H1 (cell line): Measurements from ENCODE around the gene RPS18. TPM values are rescaled to one million over a fixed set of nuclear protein-coding genes. Genes with fewer than 3 reads are reported as not detected.

Experiments
- CTCF ChIA-PET: fragments of 300-600 bp; sonication (Branson Sonifier 250); formaldehyde crosslinking; loops from one replicate; lab custom pipeline; 2021; ENCODE audit not compliant: partially characterized antibody; lab: Charles Lee
- POLR2A ChIA-PET: fragments of 300-600 bp; sonication (Branson Sonifier 250); formaldehyde crosslinking; loops from one replicate; lab custom pipeline; 2021; ENCODE audit warnings: inconsistent platforms; ENCODE audit not compliant: partially characterized antibody; lab: Charles Lee
- DNase-seq, 2 experiments: peaks; one replicate each; pipeline versions ENCODE4 v3.0.0 to v3.0.0-alpha.2; 2010 to 2022; ENCODE audit warnings: low spot score in 2 of 2, low read depth in 1 of 2, mixed read lengths in 1 of 2
- FAIRE-seq: peaks from 2 replicates; lab custom pipeline; 2011; peaks lifted over from hg19 to GRCh38; lab: Jason Lieb, UNC
- H2AFZ ChIP-seq: 2 replicates; pipeline ENCODE4 v1.8.1; 2012; ENCODE audit warnings: low read length, inconsistent platforms
- H2AK5ac ChIP-seq: 2 replicates; pipeline ENCODE4 v1.6.1; 2013; ENCODE audit warnings: low read depth, low read length
- H2BK120ac ChIP-seq: replicated peaks from 2 replicates; pipeline ENCODE3; 2013; ENCODE audit warnings: low read depth, low read length, inconsistent platforms
- H2BK12ac ChIP-seq: 2 replicates; pipeline ENCODE4 v1.6.1; 2013; ENCODE audit warnings: low read depth, low read length
- H2BK15ac ChIP-seq: 2 replicates; pipeline ENCODE4 v1.6.1; 2013; ENCODE audit warnings: low read length
- H2BK20ac ChIP-seq: 2 replicates; pipeline ENCODE4 v1.6.1; 2013; ENCODE audit warnings: low read length
- H2BK5ac ChIP-seq: 2 replicates; pipeline ENCODE4 v1.6.1; 2013; ENCODE audit warnings: low read depth, low read length
- H3K14ac ChIP-seq: 2 replicates; pipeline ENCODE4 v1.6.1; 2013; ENCODE audit warnings: inconsistent platforms; ENCODE audit not compliant: insufficient read length
- H3K18ac ChIP-seq: 2 replicates; pipeline ENCODE4 v1.6.1; 2013; ENCODE audit warnings: low read length; ENCODE audit errors: extremely low read depth
- H3K23ac ChIP-seq: 2 replicates; pipeline ENCODE4 v1.6.1; 2013; ENCODE audit warnings: inconsistent platforms; ENCODE audit not compliant: insufficient read length
- H3K23me2 ChIP-seq: 2 replicates; pipeline ENCODE4 v1.6.1; 2013; ENCODE audit warnings: low read depth, low read length
- H3K27ac ChIP-seq: 2 replicates; pipeline ENCODE4 v1.6.1; 2011; ENCODE audit warnings: low read depth, low read length, inconsistent platforms
- H3K27me3 ChIP-seq, 4 experiments: replicated peaks in 1 of 4; 1 replicate in 1 of 4; 2 replicates in 3 of 4; pipeline versions ENCODE4 v1.6.1 to v1.8.1; 2011 to 2013; ENCODE audit warnings: low read length in 3 of 4, mild to moderate bottlenecking in 3 of 4, inconsistent platforms in 2 of 4, mixed read lengths in 2 of 4, moderate library complexity in 1 of 4; ENCODE audit not compliant: control insufficient read depth in 3 of 4, insufficient read depth in 3 of 4; ENCODE audit errors: extremely low read depth in 1 of 4
- H3K36me3 ChIP-seq, 4 experiments: 2 replicates each; pipeline versions ENCODE4 v1.6.1 to v1.8.1; 2011 to 2013; ENCODE audit warnings: mild to moderate bottlenecking in 4 of 4, low read length in 3 of 4, moderate library complexity in 2 of 4, control low read depth in 1 of 4, inconsistent platforms in 1 of 4; ENCODE audit not compliant: insufficient read depth in 4 of 4, control insufficient read depth in 2 of 4
- H3K4ac ChIP-seq: replicated peaks from 2 replicates; pipeline ENCODE3; 2013; ENCODE audit warnings: low read length, low read depth, mixed read lengths, inconsistent platforms; ENCODE audit not compliant: insufficient read length
- H3K4me1 ChIP-seq, 4 experiments: replicated peaks in 1 of 4; 1 replicate in 1 of 4; 2 replicates in 3 of 4; pipeline versions ENCODE4 v1.6.1 to v1.8.1; 2011 to 2013; ENCODE audit warnings: low read length in 3 of 4, inconsistent platforms in 2 of 4, mixed read lengths in 1 of 4; ENCODE audit not compliant: insufficient read depth in 4 of 4, control insufficient read depth in 3 of 4
- H3K4me2 ChIP-seq, 2 experiments: 2 replicates each; pipeline versions ENCODE4 v1.6.1 to v1.8.1; 2011 to 2013; ENCODE audit warnings: low read depth in 2 of 2, low read length in 2 of 2, control low read depth in 1 of 2, inconsistent platforms in 1 of 2, mild to moderate bottlenecking in 1 of 2; ENCODE audit not compliant: insufficient read depth in 1 of 2
- H3K4me3 ChIP-seq, 4 experiments: fragments of 200-600, 300-600 bp in 1 of 4; sonication (generic), shearing (Covaris generic), sonication (Bioruptor Twin) in 1 of 4; 2 replicates each; pipeline versions ENCODE4 v1.5.1 to v1.8.1; 2011 to 2016; ENCODE audit warnings: low read length in 4 of 4, low read depth in 3 of 4, control low read depth in 2 of 4, inconsistent platforms in 2 of 4, mild to moderate bottlenecking in 2 of 4, mixed read lengths in 1 of 4, moderate library complexity in 1 of 4; ENCODE audit not compliant: insufficient read depth in 2 of 4; ENCODE audit errors: extremely low read depth in 1 of 4
- H3K56ac ChIP-seq: replicated peaks from 2 replicates; pipeline ENCODE3; 2013; ENCODE audit warnings: low read depth, mild to moderate bottlenecking, mixed read lengths, low read length, inconsistent platforms; ENCODE audit not compliant: insufficient read length
- H3K79me1 ChIP-seq: 2 replicates; pipeline ENCODE4 v1.6.1; 2013; ENCODE audit warnings: low read depth, low read length, control low read depth
- H3K79me2 ChIP-seq, 2 experiments: 2 replicates each; pipeline versions ENCODE4 v1.6.1 to v1.8.1; 2012 to 2013; ENCODE audit warnings: low read length in 2 of 2, mild to moderate bottlenecking in 2 of 2, inconsistent platforms in 1 of 2; ENCODE audit not compliant: insufficient read depth in 2 of 2, control insufficient read depth in 1 of 2
- H3K9ac ChIP-seq, 4 experiments: replicated peaks in 1 of 4; 1 replicate in 1 of 4; 2 replicates in 3 of 4; pipeline versions ENCODE4 v1.6.1 to v1.8.1; 2011 to 2013; ENCODE audit warnings: low read depth in 3 of 4, low read length in 3 of 4, control low read depth in 2 of 4, mild to moderate bottlenecking in 2 of 4, moderate library complexity in 2 of 4, inconsistent platforms in 1 of 4; ENCODE audit errors: extremely low read depth in 1 of 4
- H3K9me3 ChIP-seq, 2 experiments: 2 replicates each; pipeline versions ENCODE4 v1.6.1 to v1.8.1; 2012 to 2013; ENCODE audit warnings: mild to moderate bottlenecking in 2 of 2, moderate library complexity in 2 of 2, control low read depth in 1 of 2, inconsistent platforms in 1 of 2, low read depth in 1 of 2, low read length in 1 of 2, mixed read lengths in 1 of 2; ENCODE audit not compliant: insufficient read depth in 2 of 2
- H4K20me1 ChIP-seq, 2 experiments: replicated peaks in 1 of 2; 2 replicates each; pipeline versions ENCODE3 to v1.8.1; 2011 to 2013; ENCODE audit warnings: inconsistent platforms in 2 of 2, low read length in 2 of 2, mild to moderate bottlenecking in 1 of 2; ENCODE audit not compliant: insufficient read depth in 2 of 2, control insufficient read depth in 1 of 2
- H4K5ac ChIP-seq: 2 replicates; pipeline ENCODE4 v1.6.1; 2013; ENCODE audit warnings: low read length, low read depth, mixed read lengths, inconsistent platforms; ENCODE audit not compliant: insufficient read length
- H4K8ac ChIP-seq: 2 replicates; pipeline ENCODE4 v1.8.0; 2013; ENCODE audit warnings: mild to moderate bottlenecking, moderate library complexity, low read length, inconsistent platforms; ENCODE audit not compliant: insufficient read depth; ENCODE audit errors: extremely low read depth
- H4K91ac ChIP-seq: replicated peaks from 2 replicates; pipeline ENCODE3; 2013; ENCODE audit warnings: low read length, mixed read lengths, inconsistent platforms; ENCODE audit not compliant: insufficient read length
- CEBPB ChIP-seq: IDR thresholded peaks from 2 replicates; pipeline ENCODE4 v1.6.1; 2012; ENCODE audit warnings: low read depth, low read length
- HDAC6 ChIP-seq: IDR thresholded peaks from one replicate; pipeline ENCODE4 v1.7.1; 2012; ENCODE audit warnings: low read depth, mild to moderate bottlenecking, inconsistent platforms, low read length, moderate library complexity
- KDM1A ChIP-seq: fragments of 200-600, 300-600 bp; sonication (generic); IDR thresholded peaks from 2 replicates; pipeline ENCODE4 v1.7.1; 2016; ENCODE audit warnings: mild to moderate bottlenecking, low read length, borderline replicate concordance
- POLR2AphosphoS5 ChIP-seq: IDR thresholded peaks from 2 replicates; pipeline ENCODE4 v1.6.1; 2011; ENCODE audit warnings: low read depth, low read length
- RNF2 ChIP-seq: fragments of 200-900, 300-1000 bp; sonication (generic); IDR thresholded peaks from 2 replicates; pipeline ENCODE4 v1.7.1; 2016; ENCODE audit warnings: borderline replicate concordance, low read depth, mild to moderate bottlenecking, antibody characterized with exemption, low read length; ENCODE audit not compliant: poor library complexity, severe bottlenecking; ENCODE audit errors: missing control alignments
- RXRA ChIP-seq: IDR thresholded peaks from 2 replicates; pipeline ENCODE4 v1.6.1; 2011; ENCODE audit warnings: low read depth, mild to moderate bottlenecking, low read length, moderate library complexity; ENCODE audit not compliant: insufficient read depth
- TEAD4 ChIP-seq: IDR thresholded peaks from 2 replicates; pipeline ENCODE4 v1.6.1; 2012; ENCODE audit warnings: low read depth, low read length, inconsistent platforms, mixed read lengths
- polyA plus RNA-seq, 7 experiments: library from polyadenylated mRNA; depleted of rRNA in 3 of 7; stranded (reverse) in 5 of 7; unstranded in 2 of 7; fragments of >200 nt in 5 of 7; fragments of 200-250 nt in 2 of 7; gene quantifications; 1 replicate in 5 of 7; 2 replicates in 1 of 7; 4 replicates in 1 of 7; pipeline versions ENCODE4 v1.2.1 to v1.2.3, GENCODE V29; 2011 to 2013; ENCODE audit warnings: missing spikeins in 2 of 7, mixed read lengths in 2 of 7
- total RNA-seq: library from RNA; stranded (reverse); fragmentation: NEBNext Ultra II Directional; extraction: Animal tissue kit (Norgen Biotek cat#: 25700); gene quantifications from 2 replicates; pipeline ENCODE4 v1.2.1, GENCODE V29; 2021

The RPS18 gene
- total and polyA plus RNA-seq, 2 of the 8 experiments (the other 6 are each of a cell fraction or from before 2014, with no cell fraction given) = 2,796 to 7,099 TPM

DNA sequence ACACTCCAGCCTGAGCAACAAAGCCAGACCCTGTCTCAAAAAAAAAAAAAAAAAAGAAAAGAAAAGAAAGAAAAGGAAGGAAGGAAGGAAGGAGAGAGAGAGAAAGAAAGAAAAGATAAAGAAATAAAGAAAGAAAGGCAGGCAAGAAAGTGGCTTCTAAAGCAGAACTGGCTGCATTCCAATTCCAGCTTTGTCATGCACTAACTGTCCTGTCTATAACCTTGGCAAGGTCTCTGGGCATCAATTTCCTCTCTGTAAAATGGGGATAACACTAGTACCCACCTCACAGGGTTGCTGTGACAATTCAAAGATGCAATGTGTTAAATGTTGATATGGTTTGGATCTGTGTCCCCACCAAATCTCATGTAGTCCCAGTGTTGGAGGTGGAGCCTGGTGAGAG lies 35.5 kb upstream of the RPS18 start:
- FAIRE-seq = no peak
- no peak overlapping the region for H4K91ac ChIP-seq
- DNase-seq = no peak
- H3K4ac ChIP-seq = no peak overlapping the region
- no peaks in the 10 kb centered on the region for H3K79me1 ChIP-seq
- H3K9ac ChIP-seq = no peak overlapping the region
- no peak overlapping the region for H3K4me2 ChIP-seq
- no peak overlapping the region for H2BK15ac ChIP-seq
- H2BK12ac ChIP-seq = no peak overlapping the region
- ChIA-PET CTCF (interaction anchor here (0.6 to 11.0 kb wide), 4 partner anchors 12 to 75 kb away, joined by 3 to 107 read pairs (median 4); partner anchors contain the start of gene RING1), POLR2A (interaction anchor here (1.6 to 1.8 kb wide), 2 partner anchors 12 to 35 kb away, joined by 7 to 9 read pairs; partner anchors contain the start of genes RPS18 and VPS52)
- no peak overlapping the region for H3K23ac ChIP-seq
- H3K79me2 ChIP-seq = no peaks in the 10 kb centered on the region
- no peaks in the 10 kb centered on the region for H4K20me1 ChIP-seq
- no peak overlapping the region for H3K56ac ChIP-seq
- H3K27me3 ChIP-seq = peaks cover 0 to 3% (median 0%) of the 10 kb centered on the region in 4 experiments; a peak in 1 of 7 replicates
- no peaks in the 10 kb centered on the region for H3K36me3 ChIP-seq
- H2AFZ ChIP-seq = no peak overlapping the region
- no peak overlapping the region for H2BK120ac ChIP-seq
- H4K8ac ChIP-seq = no peak overlapping the region
- H2AK5ac ChIP-seq = no peak overlapping the region
- no peak overlapping the region for H4K5ac ChIP-seq
- no peaks in the 10 kb centered on the region for H3K9me3 ChIP-seq
- H2BK5ac ChIP-seq = no peak overlapping the region
- no peak overlapping the region for H3K27ac ChIP-seq
- H3K18ac ChIP-seq = no peak overlapping the region
- peaks cover 0 to 3% (median 2%) of the 10 kb centered on the region in 4 experiments; a peak in 3 of 7 replicates for H3K4me1 ChIP-seq
- no peaks in the 10 kb centered on the region; the same call in 1 of the 2 replicates for H3K23me2 ChIP-seq
- no peak overlapping the region for H3K4me3 ChIP-seq
- TF ChIP-seq KDM1A (no peak), RNF2 (no peak), RXRA (no peak), TEAD4 (no peak), HDAC6 (no peak), CEBPB (no peak), POLR2AphosphoS5 (no peak)
- H3K14ac ChIP-seq = no peak overlapping the region
- H2BK20ac ChIP-seq = no peak overlapping the region
